ENCODE data around the gene KIAA1217.

The KIAA1217 gene

DNA sequence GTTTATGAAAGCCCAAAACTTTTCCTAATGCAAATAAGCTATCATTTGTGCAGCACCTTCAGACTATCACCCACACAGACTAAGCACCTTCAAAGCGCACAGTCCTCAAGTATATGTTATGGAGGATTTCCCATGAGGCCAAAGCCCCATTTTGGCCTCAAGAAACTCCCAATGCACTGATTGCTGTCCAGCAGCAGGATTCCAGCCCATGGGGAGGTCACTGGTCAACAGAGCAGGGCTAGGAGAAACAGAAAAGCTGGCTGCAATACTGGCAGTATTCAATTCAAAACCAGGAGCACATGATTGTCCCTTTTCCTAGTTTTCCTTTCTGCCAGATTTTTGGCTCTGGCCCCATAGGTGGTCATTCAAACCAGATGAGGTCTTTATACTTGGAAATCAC, 24.5 kb upstream of the KIAA1217 start:
- Histone ChIP-seq H3K4me1 (ENCODE audit: control insufficient read depth, insufficient read depth, low read length) (no peaks in the 10 kb centered on the region), H3K27me3 (ENCODE audit: control insufficient read depth, insufficient read depth, low read length) (no peaks in the 10 kb centered on the region), H3K36me3 (ENCODE audit: control insufficient read depth, insufficient read depth, low read length) (no peaks in the 10 kb centered on the region), H3K4me3 (ENCODE audit: low read length) (no peak overlapping the region), H3K9ac (ENCODE audit: low read length) (no peak overlapping the region), H3K9me3 (ENCODE audit: control insufficient read depth, low read length) (no peaks in the 10 kb centered on the region)

DNA sequence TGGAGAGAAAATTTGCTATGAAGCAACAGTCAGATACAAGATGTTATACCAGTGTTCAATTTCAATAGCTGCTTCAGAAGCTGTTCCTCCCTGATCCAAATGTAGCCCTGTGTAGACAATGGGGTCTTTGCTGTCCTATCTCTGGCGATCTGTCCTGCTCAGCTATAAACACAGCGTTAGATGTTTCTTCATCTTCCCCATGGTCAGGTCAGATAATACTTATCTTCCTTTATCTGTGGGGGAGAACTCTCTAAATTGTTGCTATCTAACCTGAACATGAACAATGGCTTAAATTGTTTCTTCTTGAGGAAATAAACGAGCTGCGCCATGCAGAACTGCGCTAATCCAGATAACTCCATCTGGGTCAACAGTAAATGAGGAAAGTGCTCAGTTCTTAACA, 15.6 kb upstream of the KIAA1217 start:
- Histone ChIP-seq H3K27me3 (ENCODE audit: control insufficient read depth, insufficient read depth, low read length) (no peaks in the 10 kb centered on the region), H3K36me3 (ENCODE audit: control insufficient read depth, insufficient read depth, low read length) (no peaks in the 10 kb centered on the region), H3K9me3 (ENCODE audit: control insufficient read depth, low read length) (no peaks in the 10 kb centered on the region), H3K4me1 (ENCODE audit: control insufficient read depth, insufficient read depth, low read length) (no peaks in the 10 kb centered on the region), H3K4me3 (ENCODE audit: low read length) (no peak overlapping the region), H3K9ac (ENCODE audit: low read length) (no peak overlapping the region)

DNA sequence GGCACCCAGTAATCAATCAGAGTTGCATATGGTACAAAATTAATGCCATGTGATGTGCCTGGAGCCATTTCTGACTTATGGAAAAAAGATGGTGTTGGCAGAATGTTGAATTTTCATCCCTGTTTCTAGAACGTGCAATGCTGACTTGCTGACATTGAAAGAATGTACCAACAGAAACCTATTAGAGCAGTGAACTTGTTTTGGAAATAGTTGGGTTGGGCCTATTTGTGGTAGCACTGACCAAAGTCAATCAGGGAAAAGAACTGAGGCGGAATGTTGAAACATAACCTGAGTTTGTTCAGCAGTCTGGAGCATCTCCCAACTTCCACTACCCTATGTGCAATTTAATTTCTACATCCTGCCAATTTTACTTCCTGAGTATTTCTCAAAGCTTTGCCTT, 11.7 kb upstream of the KIAA1217 start:
- no peaks in the 10 kb centered on the region for H3K9me3 ChIP-seq (ENCODE audit: control insufficient read depth, low read length)
- no peak overlapping the region for H3K9ac ChIP-seq (ENCODE audit: low read length)
- H3K4me1 ChIP-seq (ENCODE audit: control insufficient read depth, insufficient read depth, low read length) = no peaks in the 10 kb centered on the region
- H3K27me3 ChIP-seq (ENCODE audit: control insufficient read depth, insufficient read depth, low read length) = no peaks in the 10 kb centered on the region
- no peaks in the 10 kb centered on the region for H3K36me3 ChIP-seq (ENCODE audit: control insufficient read depth, insufficient read depth, low read length)
- no peak overlapping the region for H3K4me3 ChIP-seq (ENCODE audit: low read length)

DNA sequence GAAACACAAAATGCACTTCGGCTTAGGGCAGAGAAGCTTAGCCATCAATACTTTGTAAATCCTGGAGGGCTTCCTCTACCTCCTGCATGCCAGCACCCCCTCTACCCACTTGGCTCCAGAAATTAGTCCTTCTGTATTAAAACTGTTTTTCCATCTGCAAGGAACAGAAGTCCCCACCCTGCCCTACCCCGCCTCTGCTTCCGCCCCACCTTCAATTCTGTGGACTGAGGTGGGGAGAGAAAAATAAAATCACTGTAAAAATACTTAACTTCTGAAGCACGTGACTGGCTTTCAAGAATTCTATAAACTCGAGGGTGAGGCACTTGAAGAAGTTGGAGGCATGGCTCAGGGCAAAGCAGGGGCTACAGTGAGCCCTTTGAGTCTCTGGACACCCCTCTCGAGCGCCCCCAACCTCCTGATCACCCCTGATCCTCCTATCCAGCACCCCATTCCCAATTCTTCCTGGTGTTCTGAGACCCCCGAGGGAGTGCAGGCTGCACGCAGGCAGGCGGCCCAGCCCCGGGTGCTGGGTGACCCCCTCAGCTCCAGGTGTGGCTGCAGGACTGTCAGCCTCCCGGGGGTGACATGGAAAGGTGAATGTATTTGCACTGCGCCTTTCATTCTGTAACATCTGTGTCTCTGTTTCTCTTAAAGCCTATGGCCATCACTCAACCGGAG, 7.3 kb upstream of the KIAA1217 start:
- no peaks in the 10 kb centered on the region for H3K36me3 ChIP-seq (ENCODE audit: control insufficient read depth, insufficient read depth, low read length)
- H3K27me3 ChIP-seq (ENCODE audit: control insufficient read depth, insufficient read depth, low read length) = no peaks in the 10 kb centered on the region
- no peaks in the 10 kb centered on the region for H3K4me1 ChIP-seq (ENCODE audit: control insufficient read depth, insufficient read depth, low read length)
- H3K9me3 ChIP-seq (ENCODE audit: control insufficient read depth, low read length) = no peaks in the 10 kb centered on the region
- no peak overlapping the region for H3K9ac ChIP-seq (ENCODE audit: low read length)
- H3K4me3 ChIP-seq (ENCODE audit: low read length) = no peak overlapping the region

DNA sequence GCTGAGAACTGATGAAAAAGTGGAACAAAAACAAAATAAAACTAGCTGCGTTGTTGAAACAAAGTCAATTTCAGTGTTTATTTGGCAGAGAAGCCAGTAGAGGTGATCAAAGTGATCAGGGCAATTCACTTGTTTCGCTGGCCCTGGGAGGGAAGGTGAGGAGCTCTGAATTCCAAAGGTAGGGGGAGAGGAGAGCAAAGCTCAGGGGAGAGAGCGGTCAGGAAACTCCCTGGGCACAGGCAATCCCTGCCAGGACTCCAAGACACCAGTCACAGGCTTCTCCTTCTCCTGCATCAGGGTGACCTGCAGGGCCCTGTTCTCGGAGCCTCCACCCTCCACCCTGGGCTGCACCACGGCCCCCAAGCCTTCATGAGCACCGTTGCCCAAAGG, 6.8 kb upstream of the KIAA1217 start:
- Histone ChIP-seq H3K27me3 (ENCODE audit: control insufficient read depth, insufficient read depth, low read length) (no peaks in the 10 kb centered on the region), H3K4me1 (ENCODE audit: control insufficient read depth, insufficient read depth, low read length) (no peaks in the 10 kb centered on the region), H3K36me3 (ENCODE audit: control insufficient read depth, insufficient read depth, low read length) (no peaks in the 10 kb centered on the region), H3K4me3 (ENCODE audit: low read length) (no peak overlapping the region), H3K9me3 (ENCODE audit: control insufficient read depth, low read length) (no peaks in the 10 kb centered on the region), H3K9ac (ENCODE audit: low read length) (no peak overlapping the region)

DNA sequence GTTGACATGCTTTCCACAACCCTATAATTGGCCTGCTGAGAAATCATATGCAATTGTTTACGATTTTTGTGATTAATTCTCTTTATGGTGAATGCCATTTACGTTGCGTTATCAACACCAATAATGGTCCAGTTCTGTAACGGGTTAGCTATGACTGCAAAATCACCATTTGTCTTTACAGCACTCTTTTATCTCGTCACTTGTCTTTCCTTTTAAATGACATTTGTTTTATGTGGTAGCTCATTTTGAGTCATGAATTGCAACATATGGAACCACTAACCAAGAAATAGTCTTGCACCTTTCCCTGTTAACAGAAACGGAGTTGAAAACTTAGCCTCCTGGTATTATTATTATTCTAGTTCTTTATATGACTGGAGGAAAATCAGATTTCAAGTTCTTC, 3.1 kb upstream of the KIAA1217 start:
- no peaks in the 10 kb centered on the region for H3K36me3 ChIP-seq (ENCODE audit: control insufficient read depth, insufficient read depth, low read length)
- H3K9ac ChIP-seq (ENCODE audit: low read length) = no peak overlapping the region
- H3K4me1 ChIP-seq (ENCODE audit: control insufficient read depth, insufficient read depth, low read length) = peaks cover 6% of the 10 kb centered on the region
- no peaks in the 10 kb centered on the region for H3K9me3 ChIP-seq (ENCODE audit: control insufficient read depth, low read length)
- H3K4me3 ChIP-seq (ENCODE audit: low read length) = no peak overlapping the region
- no peaks in the 10 kb centered on the region for H3K27me3 ChIP-seq (ENCODE audit: control insufficient read depth, insufficient read depth, low read length)

DNA sequence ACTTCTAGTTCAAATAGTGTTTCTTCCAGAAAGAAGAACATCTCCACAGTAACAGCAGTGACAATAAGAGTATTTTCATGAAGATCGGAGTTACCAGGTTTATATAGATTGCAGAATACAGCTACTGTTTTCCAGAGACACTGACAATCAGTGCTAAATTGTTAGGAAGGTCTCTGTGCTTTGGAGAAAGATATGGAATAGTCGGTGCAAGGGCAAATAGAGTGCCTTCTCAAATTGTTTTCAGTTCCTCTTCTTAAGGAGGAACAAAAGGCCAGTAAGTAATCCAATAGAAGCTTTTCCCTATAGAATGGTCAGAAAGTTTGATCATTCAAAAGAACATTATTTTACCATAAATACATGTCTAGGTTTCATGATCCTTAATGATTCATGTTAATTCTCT, 2.6 kb upstream of the KIAA1217 start:
- Histone ChIP-seq H3K4me1 (ENCODE audit: control insufficient read depth, insufficient read depth, low read length) (peaks cover 6% of the 10 kb centered on the region), H3K9ac (ENCODE audit: low read length) (no peak overlapping the region), H3K4me3 (ENCODE audit: low read length) (no peak overlapping the region), H3K36me3 (ENCODE audit: control insufficient read depth, insufficient read depth, low read length) (no peaks in the 10 kb centered on the region), H3K27me3 (ENCODE audit: control insufficient read depth, insufficient read depth, low read length) (no peaks in the 10 kb centered on the region), H3K9me3 (ENCODE audit: control insufficient read depth, low read length) (no peaks in the 10 kb centered on the region)

DNA sequence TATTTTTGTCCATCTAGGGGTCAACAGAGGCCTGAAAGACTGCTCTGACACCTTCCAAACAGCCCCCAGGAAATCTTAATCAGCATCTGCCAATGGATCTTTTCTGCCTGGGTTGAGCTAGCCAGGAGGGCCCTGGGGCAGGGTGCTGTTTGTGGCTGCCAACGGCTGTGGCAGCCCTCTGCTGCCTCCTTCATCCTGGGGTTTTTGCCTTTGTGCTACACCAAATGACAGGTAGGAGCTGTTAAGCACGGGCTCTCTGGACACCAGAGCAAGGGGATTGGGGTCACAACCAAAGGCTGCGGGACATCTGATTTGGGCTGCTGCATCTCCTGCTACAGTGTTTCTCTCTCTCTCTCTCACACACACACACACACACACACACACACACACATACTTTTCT, 2.0 kb upstream of the KIAA1217 start:
- H3K9ac ChIP-seq (ENCODE audit: low read length) = no peak overlapping the region
- H3K4me3 ChIP-seq (ENCODE audit: low read length) = no peak overlapping the region
- peaks cover 6% of the 10 kb centered on the region for H3K4me1 ChIP-seq (ENCODE audit: control insufficient read depth, insufficient read depth, low read length)
- H3K27me3 ChIP-seq (ENCODE audit: control insufficient read depth, insufficient read depth, low read length) = no peaks in the 10 kb centered on the region
- no peaks in the 10 kb centered on the region for H3K36me3 ChIP-seq (ENCODE audit: control insufficient read depth, insufficient read depth, low read length)
- H3K9me3 ChIP-seq (ENCODE audit: control insufficient read depth, low read length) = no peaks in the 10 kb centered on the region

DNA sequence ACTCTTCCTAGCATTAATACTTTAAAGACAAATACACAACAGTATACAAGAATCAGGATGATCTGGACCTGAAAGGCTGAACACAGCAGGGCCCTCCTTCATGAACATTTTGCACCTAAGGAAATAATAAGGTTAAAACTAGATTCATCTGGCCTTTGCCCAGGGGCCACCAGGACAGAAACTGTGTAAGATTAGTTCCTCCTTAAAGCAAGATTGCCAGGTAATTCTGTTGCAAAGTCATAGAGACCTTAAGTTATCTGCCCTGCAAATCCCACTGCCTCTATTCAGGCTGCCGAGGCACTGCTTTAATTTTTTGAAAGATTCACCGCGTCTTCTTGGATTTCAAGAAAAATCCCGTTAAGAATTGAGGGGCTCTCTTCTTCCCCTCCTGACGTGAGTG, 1.6 kb upstream of the KIAA1217 start:
- no peak overlapping the region for H3K4me3 ChIP-seq (ENCODE audit: low read length)
- H3K9me3 ChIP-seq (ENCODE audit: control insufficient read depth, low read length) = no peaks in the 10 kb centered on the region
- H3K9ac ChIP-seq (ENCODE audit: low read length) = no peak overlapping the region
- no peaks in the 10 kb centered on the region for H3K36me3 ChIP-seq (ENCODE audit: control insufficient read depth, insufficient read depth, low read length)
- peaks cover 6% of the 10 kb centered on the region for H3K4me1 ChIP-seq (ENCODE audit: control insufficient read depth, insufficient read depth, low read length)
- no peaks in the 10 kb centered on the region for H3K27me3 ChIP-seq (ENCODE audit: control insufficient read depth, insufficient read depth, low read length)

DNA sequence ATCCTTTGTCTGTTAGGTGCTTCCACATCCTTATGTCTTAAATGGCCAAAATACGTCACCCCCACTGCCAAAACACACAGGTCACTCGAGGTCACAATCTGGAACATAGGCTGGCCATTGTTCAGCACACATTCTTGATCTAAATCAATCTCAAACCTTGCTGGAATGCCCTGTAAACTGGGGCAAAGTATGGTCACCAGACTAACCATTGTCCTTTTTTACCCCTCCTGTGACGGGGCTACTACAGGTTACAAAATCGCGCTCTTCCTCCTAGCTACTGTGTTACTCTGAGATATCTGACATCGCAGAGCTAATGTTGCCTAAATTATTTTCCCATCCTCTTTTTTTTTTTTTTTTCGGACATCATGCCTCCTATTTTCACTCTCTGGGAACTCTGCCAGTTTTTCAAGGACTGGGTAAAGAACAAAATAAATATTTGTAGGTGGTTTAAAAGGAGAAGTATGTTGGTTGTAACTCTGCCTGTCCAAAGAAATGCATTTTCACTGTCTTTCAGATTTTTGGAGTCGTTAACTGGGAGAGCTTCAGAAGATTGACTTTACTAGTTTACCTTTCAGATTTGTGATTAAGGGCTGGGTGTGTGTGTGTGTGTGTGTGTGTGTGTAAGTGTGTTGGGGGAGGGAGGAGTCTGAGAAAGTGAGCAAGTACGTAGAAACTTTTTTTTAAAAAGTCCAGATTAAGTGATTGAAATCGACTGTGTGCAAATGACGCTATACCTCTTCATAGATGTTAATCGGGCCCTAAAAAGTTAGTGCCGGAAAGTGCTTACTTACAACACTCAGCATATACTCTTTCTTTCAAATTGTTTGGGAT, 942 bp upstream of the KIAA1217 start:
- H3K27me3 ChIP-seq (ENCODE audit: control insufficient read depth, insufficient read depth, low read length) = no peaks in the 10 kb centered on the region
- peaks cover 6% of the 10 kb centered on the region for H3K4me1 ChIP-seq (ENCODE audit: control insufficient read depth, insufficient read depth, low read length)
- H3K9me3 ChIP-seq (ENCODE audit: control insufficient read depth, low read length) = no peaks in the 10 kb centered on the region
- H3K9ac ChIP-seq (ENCODE audit: low read length) = peak overlapping the region; percentile 52
- H3K4me3 ChIP-seq (ENCODE audit: low read length) = peak overlapping the region; percentile 51
- no peaks in the 10 kb centered on the region for H3K36me3 ChIP-seq (ENCODE audit: control insufficient read depth, insufficient read depth, low read length)

DNA sequence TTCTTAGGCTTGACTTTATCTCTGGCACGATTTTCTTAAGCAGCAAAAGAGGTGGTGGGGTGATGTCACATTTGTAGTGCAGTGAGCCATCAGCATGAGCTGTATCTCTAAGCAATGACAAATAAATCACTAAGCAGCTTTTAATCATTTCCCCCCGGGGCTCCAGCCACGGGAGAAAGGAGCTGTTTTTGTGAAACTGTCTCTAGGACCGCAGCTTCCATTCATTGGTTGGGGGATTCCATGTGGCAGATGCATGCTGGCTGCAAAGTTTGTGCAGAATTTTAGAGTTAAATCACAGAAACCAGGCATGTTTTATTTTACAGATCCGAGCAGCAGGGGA, 464 bp downstream of the KIAA1217 start:
- no peaks in the 10 kb centered on the region for H3K9me3 ChIP-seq (ENCODE audit: control insufficient read depth, low read length)
- no peaks in the 10 kb centered on the region for H3K27me3 ChIP-seq (ENCODE audit: control insufficient read depth, insufficient read depth, low read length)
- peak overlapping the region; percentile 51 for H3K4me3 ChIP-seq (ENCODE audit: low read length)
- H3K9ac ChIP-seq (ENCODE audit: low read length) = peak overlapping the region; percentile 52
- no peaks in the 10 kb centered on the region for H3K36me3 ChIP-seq (ENCODE audit: control insufficient read depth, insufficient read depth, low read length)
- peaks cover 10% of the 10 kb centered on the region for H3K4me1 ChIP-seq (ENCODE audit: control insufficient read depth, insufficient read depth, low read length)

DNA sequence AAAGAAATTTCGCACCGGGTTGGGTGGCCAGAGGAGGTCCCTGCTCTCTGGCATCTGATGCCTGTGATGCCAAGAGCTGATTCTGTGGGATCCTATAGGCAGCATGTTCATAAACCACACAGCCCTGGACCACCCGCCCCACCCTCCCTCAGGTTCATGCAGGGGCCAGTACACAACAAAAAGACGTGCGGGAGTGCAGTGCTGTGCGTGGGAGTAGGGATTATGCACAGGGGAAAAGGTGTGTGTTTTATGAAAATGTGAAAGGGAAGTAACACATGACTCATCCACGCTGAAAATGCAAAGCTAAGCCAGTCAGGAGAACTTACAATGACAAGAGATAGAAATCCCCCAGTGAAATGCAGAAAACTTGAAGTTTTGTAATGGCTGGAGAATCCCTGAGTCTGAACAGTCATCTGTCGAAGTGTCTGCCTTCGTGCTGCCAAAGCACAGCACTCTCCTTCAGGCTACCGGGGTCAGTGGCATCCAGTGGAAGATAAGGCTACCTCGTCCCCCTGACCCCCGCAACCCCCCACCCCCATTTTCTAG, 1.1 kb downstream of the KIAA1217 start:
- Histone ChIP-seq H3K27me3 (ENCODE audit: control insufficient read depth, insufficient read depth, low read length) (no peaks in the 10 kb centered on the region), H3K4me3 (ENCODE audit: low read length) (no peak overlapping the region), H3K4me1 (ENCODE audit: control insufficient read depth, insufficient read depth, low read length) (peaks cover 16% of the 10 kb centered on the region), H3K9me3 (ENCODE audit: control insufficient read depth, low read length) (no peaks in the 10 kb centered on the region), H3K9ac (ENCODE audit: low read length) (no peak overlapping the region), H3K36me3 (ENCODE audit: control insufficient read depth, insufficient read depth, low read length) (no peaks in the 10 kb centered on the region)

All from mucosa of stomach (tissue), 1 donor.